Trophoblast cell (in vitro differentiated cells and primary cell): Measurements from ENCODE around the gene LOX.

Experiments
- DNase-seq, 2 donors: peaks; one replicate each; pipeline ENCODE4 v3.0.0-alpha.2; 2016
- H2AFZ ChIP-seq: 2 replicates; pipeline ENCODE4 v1.6.1; 2013; ENCODE audit warnings: low read length, moderate library complexity, mild to moderate bottlenecking; ENCODE audit not compliant: insufficient read depth, poor library complexity
- H2AK5ac ChIP-seq: 2 replicates; pipeline ENCODE4 v1.6.1; 2013; ENCODE audit warnings: mild to moderate bottlenecking, low read length
- H2BK120ac ChIP-seq: 2 replicates; pipeline ENCODE4 v1.6.1; 2013; ENCODE audit warnings: low read length, mild to moderate bottlenecking, moderate library complexity; ENCODE audit not compliant: insufficient read depth, poor library complexity
- H2BK12ac ChIP-seq: 2 replicates; pipeline ENCODE4 v1.6.1; 2013; ENCODE audit warnings: mild to moderate bottlenecking, low read length, moderate library complexity
- H2BK5ac ChIP-seq: 2 replicates; pipeline ENCODE4 v1.6.1; 2013; ENCODE audit warnings: low read length, low read depth, moderate library complexity, mild to moderate bottlenecking; ENCODE audit not compliant: poor library complexity
- H3K14ac ChIP-seq: 2 replicates; pipeline ENCODE4 v1.6.1; 2013; ENCODE audit warnings: mild to moderate bottlenecking, low read length
- H3K18ac ChIP-seq: 2 replicates; pipeline ENCODE4 v1.6.1; 2013; ENCODE audit warnings: mild to moderate bottlenecking, low read length
- H3K23ac ChIP-seq: 2 replicates; pipeline ENCODE4 v1.6.1; 2013; ENCODE audit warnings: low read length
- H3K27ac ChIP-seq: 2 replicates; pipeline ENCODE4 v1.5.1; 2013; ENCODE audit warnings: low read depth, mild to moderate bottlenecking, inconsistent platforms, low read length, moderate library complexity
- H3K27me3 ChIP-seq: 2 replicates; pipeline ENCODE4 v1.6.1; 2013; ENCODE audit warnings: inconsistent platforms, mild to moderate bottlenecking, low read length, moderate library complexity; ENCODE audit not compliant: insufficient read depth
- H3K36me3 ChIP-seq, 2 experiments: 1 replicate in 1 of 2; 2 replicates in 1 of 2; pipeline ENCODE4 v1.6.1; 2013; ENCODE audit warnings: low read length in 2 of 2, mild to moderate bottlenecking in 2 of 2, moderate library complexity in 1 of 2; ENCODE audit not compliant: insufficient read depth in 2 of 2, control insufficient read depth in 1 of 2
- H3K4ac ChIP-seq: 2 replicates; pipeline ENCODE4 v1.6.1; 2013; ENCODE audit warnings: low read depth, mild to moderate bottlenecking, low read length, moderate library complexity
- H3K4me1 ChIP-seq, 2 experiments: 1 replicate in 1 of 2; 2 replicates in 1 of 2; pipeline ENCODE4 v1.6.1; 2013; ENCODE audit warnings: low read length in 2 of 2, mild to moderate bottlenecking in 2 of 2, moderate library complexity in 1 of 2; ENCODE audit not compliant: insufficient read depth in 2 of 2, control insufficient read depth in 1 of 2
- H3K4me2 ChIP-seq: 2 replicates; pipeline ENCODE4 v1.6.1; 2013; ENCODE audit warnings: inconsistent platforms, mild to moderate bottlenecking, low read length, moderate library complexity
- H3K4me3 ChIP-seq: 2 replicates; pipeline ENCODE4 v1.5.1; 2013; ENCODE audit warnings: mild to moderate bottlenecking, low read depth, low read length, inconsistent platforms
- H3K79me1 ChIP-seq: one replicate; pipeline ENCODE4 v1.6.1; 2013; ENCODE audit warnings: low read length
- H3K79me2 ChIP-seq: 2 replicates; pipeline ENCODE4 v1.6.1; 2013; ENCODE audit warnings: low read length, mild to moderate bottlenecking; ENCODE audit not compliant: control insufficient read depth, insufficient read depth, poor library complexity
- H3K9ac ChIP-seq: 2 replicates; pipeline ENCODE4 v1.6.1; 2013; ENCODE audit warnings: mild to moderate bottlenecking, low read length
- H3K9me3 ChIP-seq: 2 replicates; pipeline ENCODE4 v1.6.1; 2013; ENCODE audit warnings: low read depth, mild to moderate bottlenecking, control low read depth, inconsistent platforms, low read length; ENCODE audit not compliant: insufficient read depth
- H4K12ac ChIP-seq: 2 replicates; pipeline ENCODE4 v1.6.1; 2013; ENCODE audit warnings: low read depth, mild to moderate bottlenecking, low read length, moderate library complexity
- H4K8ac ChIP-seq: 2 replicates; pipeline ENCODE4 v1.6.1; 2013; ENCODE audit warnings: low read depth, mild to moderate bottlenecking, low read length, moderate library complexity
- H4K91ac ChIP-seq: one replicate; pipeline ENCODE4 v1.6.1; 2013; ENCODE audit warnings: low read depth, mild to moderate bottlenecking, low read length, moderate library complexity
- WGBS: extraction: QIAGEN DNeasy Blood & Tissue Kit; methylation state at CpG from one replicate; pipeline ENCODE4 v1.1.7; 2013; ENCODE audit warnings: missing lambda C conversion rate; ENCODE audit not compliant: insufficient read length, insufficient coverage; ENCODE audit errors: extremely low coverage; 5-methylcytosine and 5-hydroxymethylcytosine counted together

Gene LOX

GRCh38 chr5:122073018-122073417, 5.0 kb downstream of the LOX start:
- no peak overlapping the region for H2BK120ac ChIP-seq
- H2BK5ac ChIP-seq = no peak overlapping the region
- H3K4me2 ChIP-seq = no peak overlapping the region
- H4K12ac ChIP-seq = no peak overlapping the region
- no peaks in the 10 kb centered on the region for H3K9me3 ChIP-seq
- no peak overlapping the region for H3K18ac ChIP-seq
- no peak overlapping the region for H3K4me3 ChIP-seq
- H3K27ac ChIP-seq = no peak overlapping the region
- no peak for DNase-seq
- H3K4me1 ChIP-seq = peaks cover 0 to 4% of the 10 kb centered on the region in 2 experiments
- H3K79me2 ChIP-seq = no peaks in the 10 kb centered on the region
- peaks cover 4% of the 10 kb centered on the region for H3K79me1 ChIP-seq
- no peak overlapping the region for H4K91ac ChIP-seq
- H2AFZ ChIP-seq = no peak overlapping the region
- H3K4ac ChIP-seq = no peak overlapping the region
- H4K8ac ChIP-seq = no peak overlapping the region
- no peaks in the 10 kb centered on the region for H3K27me3 ChIP-seq
- peaks cover 0 to 2% of the 10 kb centered on the region in 2 experiments for H3K36me3 ChIP-seq
- no peak overlapping the region for H2AK5ac ChIP-seq
- H3K23ac ChIP-seq = no peak overlapping the region
- no peak overlapping the region for H3K9ac ChIP-seq
- no peak overlapping the region for H3K14ac ChIP-seq
- WGBS = no CpG with 5 or more reads among the region's 2 CpGs
- H2BK12ac ChIP-seq = no peak overlapping the region

- H2BK5ac ChIP-seq = no peak overlapping the region
- no peak overlapping the region for H3K23ac ChIP-seq
- H3K79me1 ChIP-seq = no peaks in the 10 kb centered on the region
- H4K8ac ChIP-seq = no peak overlapping the region
- no peak overlapping the region for H2AK5ac ChIP-seq
- H3K9me3 ChIP-seq = no peaks in the 10 kb centered on the region
- no peaks in the 10 kb centered on the region for H3K27me3 ChIP-seq
- H2AFZ ChIP-seq = no peak overlapping the region
- H3K36me3 ChIP-seq = no peaks in the 10 kb centered on the region
- H3K4ac ChIP-seq = no peak overlapping the region
- H4K91ac ChIP-seq = no peak overlapping the region
- H3K9ac ChIP-seq = no peak overlapping the region
- H3K4me2 ChIP-seq = peak overlapping the region; percentile 53
- H3K4me1 ChIP-seq = peaks cover 0 to 7% of the 10 kb centered on the region in 2 experiments
- H3K79me2 ChIP-seq = no peaks in the 10 kb centered on the region
- WGBS = no CpG with 5 or more reads among the region's 1 CpG
- no peak for DNase-seq
- H3K27ac ChIP-seq = peak overlapping the region; percentile 71
- no peak overlapping the region for H3K4me3 ChIP-seq
- no peak overlapping the region for H3K14ac ChIP-seq
- H2BK120ac ChIP-seq = no peak overlapping the region
- H3K18ac ChIP-seq = no peak overlapping the region
- no peak overlapping the region for H2BK12ac ChIP-seq
- H4K12ac ChIP-seq = no peak overlapping the region
Observed at GRCh38 chr5:122067390-122067789, 10.7 kb downstream of the LOX start.

- H3K4me1 ChIP-seq = peaks cover 0 to 7% of the 10 kb centered on the region in 2 experiments
- no peaks in the 10 kb centered on the region for H3K27me3 ChIP-seq
- no peaks in the 10 kb centered on the region for H3K79me1 ChIP-seq
- H4K91ac ChIP-seq = no peak overlapping the region
- no peak overlapping the region for H3K18ac ChIP-seq
- no peak overlapping the region for H4K12ac ChIP-seq
- no peak overlapping the region for H3K4me2 ChIP-seq
- H4K8ac ChIP-seq = no peak overlapping the region
- no peak overlapping the region for H2AK5ac ChIP-seq
- H3K9ac ChIP-seq = no peak overlapping the region
- no peak overlapping the region for H2BK120ac ChIP-seq
- WGBS = no CpG with 5 or more reads among the region's 3 CpGs
- H3K23ac ChIP-seq = no peak overlapping the region
- H2BK12ac ChIP-seq = no peak overlapping the region
- no peak overlapping the region for H3K14ac ChIP-seq
- H3K36me3 ChIP-seq = no peaks in the 10 kb centered on the region
- H3K27ac ChIP-seq = no peak overlapping the region
- no peak overlapping the region for H3K4ac ChIP-seq
- no peak overlapping the region for H2BK5ac ChIP-seq
- H2AFZ ChIP-seq = no peak overlapping the region
- H3K79me2 ChIP-seq = no peaks in the 10 kb centered on the region
- no peaks in the 10 kb centered on the region for H3K9me3 ChIP-seq
- DNase-seq = no peak
- no peak overlapping the region for H3K4me3 ChIP-seq
Observed at GRCh38 chr5:122064992-122065391, 13.1 kb downstream of the LOX start.

- no peak overlapping the region for H2AFZ ChIP-seq
- H2AK5ac ChIP-seq = no peak overlapping the region
- H3K14ac ChIP-seq = no peak overlapping the region
- no peak overlapping the region for H3K23ac ChIP-seq
- no peak overlapping the region for H4K91ac ChIP-seq
- no peak overlapping the region for H3K18ac ChIP-seq
- DNase-seq = peak in 1 of 2 donors; percentile 27
- H3K36me3 ChIP-seq = no peaks in the 10 kb centered on the region
- H3K27ac ChIP-seq = no peak overlapping the region
- H3K79me1 ChIP-seq = no peaks in the 10 kb centered on the region
- H3K79me2 ChIP-seq = no peaks in the 10 kb centered on the region
- H3K4ac ChIP-seq = no peak overlapping the region
- H3K27me3 ChIP-seq = no peaks in the 10 kb centered on the region
- H3K4me1 ChIP-seq = peaks cover 0 to 7% of the 10 kb centered on the region in 2 experiments
- no peak overlapping the region for H4K12ac ChIP-seq
- H2BK5ac ChIP-seq = no peak overlapping the region
- WGBS = no CpG with 5 or more reads among the region's 1 CpG
- H2BK120ac ChIP-seq = no peak overlapping the region
- H2BK12ac ChIP-seq = no peak overlapping the region
- no peaks in the 10 kb centered on the region for H3K9me3 ChIP-seq
- no peak overlapping the region for H3K4me3 ChIP-seq
- no peak overlapping the region for H4K8ac ChIP-seq
- H3K9ac ChIP-seq = no peak overlapping the region
- no peak overlapping the region for H3K4me2 ChIP-seq
Observed at GRCh38 chr5:122063836-122064235, 14.2 kb downstream of the LOX start.
